ENCODE measurements around the gene YTHDF1.

YTHDF1 gene

GRCh38 chr20:63177134-63177784 lies 38.7 kb downstream of the YTHDF1 start:
- no peak for DNase-seq (ENCODE audit: insufficient read length, low spot score)
- no peak for TF ChIP-seq CTCF (IDR thresholded peaks at IDR 0.05; ENCODE audit: insufficient read depth, missing control alignments)
- FAIRE-seq: no peak

GRCh38 chr20:63176427-63177133 lies 39.4 kb downstream of the YTHDF1 start:
- TF ChIP-seq CTCF (IDR thresholded peaks at IDR 0.05; ENCODE audit: insufficient read depth, missing control alignments): no peak
- DNase-seq (ENCODE audit: insufficient read length, low spot score) (no peak), FAIRE-seq (no peak)

- no peak for FAIRE-seq
- no peak for TF ChIP-seq CTCF (IDR thresholded peaks at IDR 0.05; ENCODE audit: insufficient read depth, missing control alignments)
- no peak for DNase-seq (ENCODE audit: insufficient read length, low spot score)
These were observed 39.9 kb downstream of the YTHDF1 start for GRCh38 chr20:63176034-63176426.

DNA sequence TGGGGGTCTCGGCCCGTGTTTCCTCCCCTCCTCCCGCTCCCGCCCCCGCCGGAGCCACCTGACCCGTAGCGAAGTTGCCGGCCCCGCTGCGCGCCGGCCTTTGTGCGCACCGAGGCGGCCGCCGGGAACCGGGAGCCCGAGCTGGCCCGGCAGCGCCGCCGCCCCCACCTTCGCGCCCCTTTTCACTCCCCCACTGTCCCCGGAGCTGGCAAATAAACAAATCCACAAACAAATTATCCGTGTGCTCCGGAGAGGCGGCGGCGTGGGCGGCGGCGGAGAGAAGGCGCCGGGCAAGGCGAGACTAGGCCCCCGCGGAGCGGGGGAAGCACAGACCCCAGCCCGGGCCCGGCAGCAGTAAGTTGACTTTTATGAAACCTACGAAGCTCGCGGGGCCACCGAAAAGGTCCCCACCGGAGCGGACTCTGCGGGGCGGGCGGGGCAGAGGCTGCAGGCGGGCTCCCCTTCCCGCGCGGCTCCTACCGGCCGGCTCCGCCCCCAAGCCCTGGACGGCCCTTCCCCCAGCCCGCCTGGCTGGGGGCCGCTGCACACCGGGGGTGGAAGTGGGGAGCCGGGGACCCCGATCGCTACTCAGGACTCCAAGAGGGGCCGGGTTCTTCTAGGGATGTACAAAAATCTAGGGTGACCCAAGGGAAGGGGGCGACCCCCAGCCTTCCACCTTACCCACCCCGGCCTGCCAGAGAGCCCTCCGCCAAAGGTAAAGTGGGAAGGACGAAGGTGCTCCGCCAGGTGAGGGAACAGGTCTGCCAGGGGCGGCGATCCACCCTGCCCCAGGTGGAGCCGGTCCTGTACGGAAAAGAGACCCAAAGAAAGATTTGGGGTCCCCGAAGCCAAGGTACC lies 40.7 kb downstream of the YTHDF1 start:
- no peak for FAIRE-seq
- no peak for TF ChIP-seq CTCF (IDR thresholded peaks at IDR 0.05; ENCODE audit: insufficient read depth, missing control alignments)
- DNase-seq (ENCODE audit: insufficient read length, low spot score): no peak

- no peak for FAIRE-seq
- no peak for DNase-seq (ENCODE audit: insufficient read length, low spot score)
- no peak for TF ChIP-seq CTCF (IDR thresholded peaks at IDR 0.05; ENCODE audit: insufficient read depth, missing control alignments)
These were observed 41.5 kb downstream of the YTHDF1 start for GRCh38 chr20:63174309-63175037.

DNA sequence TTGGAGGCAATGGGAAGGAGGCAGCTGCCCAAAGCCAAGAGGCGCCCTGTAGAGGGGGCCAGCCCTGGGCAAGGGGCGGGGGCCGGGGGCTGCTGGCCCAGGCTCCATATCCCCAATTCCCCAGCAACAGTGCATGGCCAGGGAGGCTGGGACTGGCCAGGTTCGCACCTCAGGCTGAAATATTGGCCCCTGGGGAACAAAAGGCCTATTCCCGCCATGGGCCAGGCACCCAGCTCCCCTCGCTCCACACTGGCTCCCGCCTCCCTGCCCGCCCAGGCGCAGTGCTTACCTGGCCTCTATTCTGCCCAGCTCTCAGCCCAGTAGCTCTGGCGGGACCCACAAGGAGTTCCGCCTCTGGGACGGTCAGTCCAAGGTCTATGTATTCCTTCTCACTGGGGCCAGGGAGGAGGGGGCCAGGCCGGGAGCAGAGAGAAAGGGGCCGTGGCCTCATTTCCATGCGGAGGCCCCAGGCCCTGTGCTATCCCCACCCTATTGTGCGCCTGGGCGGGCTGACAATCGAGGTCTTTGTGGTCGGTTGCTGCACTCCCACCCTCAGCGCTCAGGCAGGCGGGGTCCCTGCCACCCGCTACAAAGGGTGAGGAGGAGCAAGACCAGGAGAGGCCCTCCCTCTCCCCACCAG lies 42.3 kb downstream of the YTHDF1 start:
- no peak for TF ChIP-seq CTCF (IDR thresholded peaks at IDR 0.05; ENCODE audit: insufficient read depth, missing control alignments)
- DNase-seq (ENCODE audit: insufficient read length, low spot score) (no peak), FAIRE-seq (no peak)

Measured in D721Med (cell line).